ENCODE results near the gene CLEC2B.
"Not testable (repeated sequence)": the region's sequence is repeated elsewhere in the genome, so short reads cannot be mapped to it uniquely, and the experiment has no call there.

CLEC2B gene

GRCh38 chr12:9869307-9870161, at the start of gene CLEC2B:
TSS of gene CLEC2B (minus strand) at chr12:9869354.
- DNase-seq: peak in 1 of 14 donors; percentile 2

- no peak for DNase-seq
Measured at GRCh38 chr12:9911708-9912107, 42.6 kb upstream of the CLEC2B start.

DNA sequence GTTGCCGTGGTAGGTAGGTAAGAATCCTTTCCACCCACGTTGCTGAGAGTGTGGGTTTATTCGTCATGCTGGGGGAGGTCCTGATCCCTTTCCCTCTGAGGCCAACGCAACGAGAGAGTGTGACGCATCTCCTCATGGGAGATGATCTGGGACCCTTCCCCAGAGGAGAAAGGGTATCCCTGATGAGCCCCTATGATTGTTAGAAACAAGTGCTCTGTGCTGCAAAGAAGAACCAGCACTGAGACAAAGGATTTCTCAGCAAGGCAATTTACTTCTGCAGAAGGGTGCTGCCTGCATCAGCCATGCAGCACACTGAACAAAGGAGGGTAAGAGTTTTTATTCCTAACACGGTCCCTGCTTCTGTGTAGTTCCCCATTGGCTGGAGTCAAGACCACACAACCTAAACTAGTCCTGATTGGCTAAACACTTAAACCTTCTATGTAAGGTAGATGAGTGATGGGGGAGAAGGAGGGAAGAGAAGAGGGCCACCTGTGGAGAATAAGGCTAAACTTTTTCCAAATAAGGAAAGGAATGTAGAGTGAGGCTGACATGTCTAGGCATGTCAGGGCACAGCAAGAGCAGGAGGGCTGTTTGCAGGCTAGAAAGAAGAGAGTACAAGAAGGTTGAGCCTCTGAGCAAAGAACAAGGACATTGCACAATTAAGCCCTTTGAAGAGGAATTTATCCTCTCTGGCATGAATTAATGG, 41.7 kb upstream of the CLEC2B start:
- DNase-seq: no peak

DNA sequence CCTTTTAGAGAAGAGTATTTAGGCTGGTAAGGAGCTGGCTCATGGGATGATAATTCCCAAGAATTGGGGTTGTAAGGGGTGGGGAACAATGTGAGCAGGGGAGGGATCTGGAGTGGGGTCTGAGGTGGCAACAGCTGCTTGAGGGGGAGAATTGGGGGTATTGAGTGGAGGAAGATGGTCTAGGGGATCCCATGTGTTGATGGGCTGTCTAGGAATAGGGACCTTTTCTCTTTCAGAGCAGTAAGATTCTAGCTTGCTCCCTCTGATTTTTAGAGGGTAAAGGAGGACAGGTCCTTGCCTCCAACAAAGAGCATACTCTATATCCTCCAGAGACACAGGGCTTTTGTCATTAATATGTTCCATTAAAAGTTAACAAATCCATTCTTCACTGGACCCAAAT, 40.6 kb upstream of the CLEC2B start:
- no peak for DNase-seq

DNA sequence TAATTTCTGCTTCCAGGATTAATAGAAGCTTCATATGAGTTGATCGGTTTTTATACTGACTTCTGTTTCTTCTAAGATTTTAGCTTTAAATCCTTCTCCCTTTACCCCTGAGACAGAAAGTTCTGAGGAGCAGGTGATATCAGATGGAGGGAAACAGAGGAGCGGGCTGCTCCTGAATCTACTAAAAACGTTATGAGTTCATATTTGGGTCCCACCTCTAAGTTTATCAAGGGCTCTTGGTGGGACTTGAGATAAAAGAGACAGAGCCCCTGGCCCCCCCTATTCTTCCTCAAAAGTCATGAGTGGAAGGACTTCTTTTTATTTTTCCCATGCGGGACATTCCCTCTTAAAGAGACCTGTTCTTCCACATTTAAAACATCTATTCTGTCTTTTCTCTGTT, 39.2 kb upstream of the CLEC2B start:
- DNase-seq: no peak

DNA sequence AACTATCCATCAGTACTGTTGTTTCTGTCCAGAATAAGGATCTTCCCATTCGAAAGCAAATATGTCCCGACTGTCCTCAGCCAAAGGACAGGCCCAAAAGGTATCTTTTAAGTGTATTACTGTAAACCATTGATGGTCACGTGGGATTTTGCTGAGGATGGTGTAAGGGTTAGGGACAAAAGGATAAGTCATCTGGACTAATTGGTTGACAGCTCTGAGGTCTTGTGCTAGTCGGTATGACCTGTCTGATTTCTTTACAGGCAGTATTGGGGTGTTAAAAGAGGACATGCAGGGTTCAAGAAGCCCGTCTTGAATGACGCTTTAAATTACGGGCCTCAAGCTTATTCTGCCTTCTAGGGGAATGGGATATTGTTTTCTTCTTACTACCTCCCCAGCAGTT, 38.6 kb upstream of the CLEC2B start:
- no peak for DNase-seq

- DNase-seq: no peak
Measured at GRCh38 chr12:9906873-9907272, 37.7 kb upstream of the CLEC2B start.

DNA sequence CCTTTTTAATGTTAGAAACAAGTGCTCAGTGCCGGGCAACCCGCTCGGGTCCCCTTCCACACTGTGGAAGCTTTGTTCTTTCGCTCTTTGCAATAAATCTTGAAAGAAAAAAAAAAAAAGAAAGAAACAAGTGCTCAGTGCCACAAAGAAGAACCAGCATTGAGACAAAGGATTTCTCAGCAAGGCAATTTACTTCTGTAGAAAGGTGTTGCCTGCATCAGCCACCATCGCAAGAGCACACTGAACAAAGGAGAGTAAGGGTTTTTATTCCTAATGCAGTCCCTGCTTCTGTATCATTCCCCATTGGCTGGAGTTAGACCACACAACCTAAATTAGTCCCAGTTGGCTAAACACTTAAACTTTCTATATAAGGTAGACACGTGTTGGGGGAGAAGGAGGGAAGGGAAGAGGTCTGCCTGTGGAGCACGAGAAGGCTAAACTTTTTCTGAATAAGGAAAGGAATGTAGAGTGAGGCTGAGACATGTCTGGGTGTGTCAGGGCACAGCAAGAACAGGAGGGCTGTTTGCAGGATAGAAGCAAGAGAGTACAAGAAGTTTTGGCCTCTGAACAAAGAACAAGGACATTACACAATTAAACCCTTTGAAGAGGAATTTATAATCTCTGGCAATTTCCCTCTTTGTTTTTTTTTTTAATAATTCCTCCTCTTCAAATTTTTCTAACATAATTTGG, 33.5 kb upstream of the CLEC2B start:
- no peak for DNase-seq

- no peak for DNase-seq
Measured at GRCh38 chr12:9900930-9901329, 31.8 kb upstream of the CLEC2B start.

DNA sequence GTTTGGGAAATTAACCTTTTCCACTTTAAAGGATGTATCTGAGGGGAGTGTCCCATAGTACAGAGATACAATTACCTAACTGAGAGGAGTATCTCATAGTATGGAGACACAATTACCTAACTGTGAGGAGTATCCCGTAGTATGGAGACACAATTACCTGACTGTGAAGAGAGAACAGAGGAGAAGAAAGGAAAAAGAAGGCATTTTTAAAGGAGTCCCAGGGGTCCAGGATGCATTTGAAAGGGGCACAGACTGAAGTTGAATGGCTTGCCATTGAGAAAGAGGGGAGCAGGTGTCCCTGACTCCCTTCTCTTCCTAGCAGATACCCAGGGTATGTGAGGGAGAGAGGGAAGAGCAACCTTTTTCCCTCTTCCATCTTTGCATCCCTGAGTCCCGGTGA, 30.1 kb upstream of the CLEC2B start:
- no peak for DNase-seq

- DNase-seq: no peak
Measured at GRCh38 chr12:9897535-9897934, 28.4 kb upstream of the CLEC2B start.

DNA sequence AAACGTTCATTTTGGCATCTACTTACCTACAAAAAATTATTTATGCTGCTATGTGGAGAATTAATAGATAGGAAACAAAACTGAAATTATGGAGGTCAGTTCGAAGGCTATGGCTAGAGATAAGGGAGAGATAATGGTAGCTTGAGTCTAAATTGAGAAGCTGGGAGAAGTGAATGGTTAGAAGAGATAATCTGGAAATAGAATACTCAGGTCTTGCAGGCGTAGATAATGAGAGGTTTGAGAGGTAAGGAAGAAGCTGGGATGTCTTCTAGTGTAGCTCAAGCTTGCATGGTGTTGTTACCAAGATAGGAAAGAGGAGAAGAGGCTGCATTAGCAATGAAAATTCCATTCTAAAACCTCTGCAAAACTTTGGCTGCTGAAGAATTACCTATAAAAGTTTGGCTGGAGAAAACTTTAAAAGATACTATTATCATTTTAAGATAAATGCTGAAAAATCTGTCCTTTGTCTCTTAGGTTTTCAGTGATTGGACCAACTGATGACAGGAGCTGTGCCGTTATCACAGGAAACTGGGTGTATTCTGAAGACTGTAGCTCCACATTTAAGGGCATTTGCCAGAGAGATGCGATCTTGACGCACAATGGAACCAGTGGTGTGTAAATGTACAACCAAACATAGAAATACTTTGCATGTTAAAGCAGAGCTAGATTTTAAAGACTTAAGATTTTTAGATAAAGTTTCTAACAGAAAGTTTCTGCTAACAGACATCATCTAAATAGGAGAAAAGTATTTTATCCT, 26.2 kb upstream of the CLEC2B start:
- DNase-seq: no peak

DNA sequence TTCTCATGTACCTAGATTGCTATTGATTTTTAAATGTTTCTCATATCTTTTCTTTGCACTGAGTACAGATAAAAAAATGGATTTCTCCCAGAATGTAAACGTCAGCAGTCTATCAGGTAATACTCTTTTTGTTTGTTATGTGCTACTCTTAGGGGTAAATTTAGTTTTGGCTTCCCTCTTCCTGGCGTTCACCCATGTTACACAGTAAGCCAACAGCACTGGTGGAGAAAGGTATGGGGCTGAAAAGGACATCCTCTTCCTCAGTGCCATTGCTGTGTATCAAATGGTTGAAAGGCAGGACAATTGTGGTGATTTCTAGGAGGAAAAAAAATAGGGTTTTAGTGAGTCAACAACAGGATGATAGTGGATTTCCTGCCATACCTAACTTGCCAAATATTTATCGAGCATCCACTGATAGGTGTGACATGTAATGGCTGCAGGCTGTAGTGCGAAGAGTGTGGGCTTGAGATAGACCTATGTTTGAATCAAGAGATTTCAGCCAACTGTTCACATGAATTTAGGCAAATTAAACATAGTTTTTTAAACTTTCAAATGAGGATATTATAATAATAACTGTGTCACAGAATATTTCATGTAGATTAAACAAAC, 19.6 kb upstream of the CLEC2B start:
- DNase-seq: no peak

DNA sequence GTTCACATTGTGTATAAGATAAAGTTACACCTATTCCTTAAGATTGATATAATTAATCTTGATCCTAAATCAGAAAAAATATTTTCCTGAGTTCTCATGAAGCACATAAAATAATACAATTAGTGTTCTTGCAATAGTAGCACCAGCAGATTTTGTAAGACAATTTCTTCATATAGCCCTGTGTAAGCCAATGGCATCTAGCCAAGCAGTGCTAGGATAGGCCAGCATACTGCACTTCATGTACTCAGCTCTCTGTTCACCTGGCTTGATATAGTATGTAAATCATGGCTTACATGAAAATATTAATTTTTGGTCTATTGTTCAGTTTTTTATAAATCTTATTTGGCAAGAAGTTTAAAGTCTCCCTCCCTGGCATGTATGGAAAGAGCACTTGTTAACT, 14.0 kb upstream of the CLEC2B start:
- DNase-seq: no peak

GRCh38 chr12:9881988-9882387, 12.8 kb upstream of the CLEC2B start:
- DNase-seq: no peak

GRCh38 chr12:9881246-9881645, 12.1 kb upstream of the CLEC2B start, which contains the start of gene KLRF2:
TSS of gene KLRF2 (plus strand) at chr12:9881489. CDS start at chr12:9881596, 107 bp downstream.
- no peak for DNase-seq

GRCh38 chr12:9880532-9881078, 11.5 kb upstream of the CLEC2B start:
- no peak for DNase-seq

DNA sequence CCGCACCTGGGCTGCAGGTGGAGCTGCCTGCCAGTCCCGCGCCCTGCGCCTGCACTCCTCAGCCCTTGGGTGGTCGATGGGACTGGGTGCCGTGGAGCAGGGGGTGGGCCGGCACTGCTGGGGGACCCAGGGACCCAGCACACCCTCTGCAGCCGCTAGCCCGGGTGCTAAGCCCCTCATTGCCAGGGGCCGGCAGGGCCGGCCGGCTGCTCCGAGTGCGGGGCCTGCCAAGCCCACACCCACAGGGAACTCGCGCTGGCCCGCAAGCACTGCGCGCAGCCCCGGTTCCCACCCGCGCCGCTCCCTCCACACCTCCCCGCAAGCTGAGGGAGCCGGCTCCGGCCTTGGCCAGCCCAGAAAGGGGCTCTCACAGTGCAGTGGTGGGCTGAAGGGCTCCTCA, 7.0 kb upstream of the CLEC2B start:
- not testable (repeated sequence) for DNase-seq

- DNase-seq: no peak
Measured at GRCh38 chr12:9872742-9873141, 3.6 kb upstream of the CLEC2B start.

GRCh38 chr12:9872162-9872561, 3.0 kb upstream of the CLEC2B start:
- no peak for DNase-seq

GRCh38 chr12:9870286-9870866, 1.2 kb upstream of the CLEC2B start:
- no peak for DNase-seq
